Putamen (tissue), 1 donor: Measurements from ENCODE around the gene PAX7.

Experiments used
- DNase-seq: peaks from one replicate; pipeline ENCODE4 v3.0.0-alpha.2; 2016; ENCODE audit warnings: low spot score

Gene PAX7

DNA sequence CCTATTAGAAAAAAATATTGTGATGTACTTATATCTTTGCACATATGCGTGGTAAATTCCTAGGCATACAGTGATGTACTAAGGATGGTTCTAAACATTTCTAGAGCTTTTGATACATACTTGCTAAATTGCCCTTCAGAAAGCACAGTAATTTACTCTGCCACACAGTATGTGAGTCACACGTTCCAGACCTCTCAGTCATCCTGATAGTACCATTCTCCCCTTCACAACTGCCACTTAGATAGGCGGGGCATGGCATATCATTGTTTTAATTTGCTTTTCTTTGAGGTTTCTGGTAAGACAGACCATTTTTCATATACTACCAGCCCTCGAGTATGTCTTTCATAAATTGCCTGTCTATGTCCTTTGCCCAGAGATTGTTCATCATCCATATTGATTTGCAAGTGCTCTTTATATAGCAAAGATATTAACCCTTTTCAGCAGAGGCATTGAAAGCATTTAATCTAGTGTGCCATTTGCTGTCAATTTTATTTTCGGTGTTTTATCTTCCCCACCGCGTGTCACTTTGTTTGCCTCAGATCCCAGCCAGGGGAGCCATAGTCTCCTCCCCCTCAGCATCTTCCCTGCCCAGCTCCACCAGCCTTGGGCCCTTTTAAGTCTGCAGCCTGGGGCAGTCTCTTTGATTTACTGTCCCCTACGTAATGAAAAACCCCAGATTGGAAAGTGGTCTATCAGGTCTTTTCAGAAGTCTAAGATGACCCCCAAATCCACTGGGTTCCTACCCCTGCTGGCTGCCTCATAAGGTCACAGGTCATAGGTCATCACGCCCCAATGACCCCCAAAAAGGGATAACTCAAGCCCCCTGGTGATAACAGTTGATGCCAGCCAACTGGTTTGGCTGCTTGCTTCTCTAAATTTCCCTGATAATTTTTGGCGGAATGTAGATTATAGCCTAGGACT lies 11.8 kb upstream of the PAX7 start:
- DNase-seq, result no peak

DNA sequence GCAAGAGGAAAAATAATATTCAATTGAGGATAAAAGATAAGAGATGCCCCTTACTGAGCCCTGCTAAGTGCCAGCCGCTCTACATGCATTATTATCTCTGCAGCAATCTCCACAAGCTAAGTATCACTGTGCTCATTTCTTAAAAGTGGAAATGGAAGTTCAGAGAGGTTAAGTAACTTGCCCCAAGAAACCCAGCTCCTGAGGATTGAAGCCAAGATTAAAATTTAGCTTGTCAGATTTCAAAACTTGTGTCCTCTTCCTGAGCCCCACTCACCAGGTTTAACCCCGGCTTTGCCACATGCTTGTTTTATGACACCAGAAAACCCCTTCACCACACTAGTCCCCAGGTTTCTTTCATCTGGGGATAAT lies 11.2 kb upstream of the PAX7 start:
- no peak for DNase-seq

DNA sequence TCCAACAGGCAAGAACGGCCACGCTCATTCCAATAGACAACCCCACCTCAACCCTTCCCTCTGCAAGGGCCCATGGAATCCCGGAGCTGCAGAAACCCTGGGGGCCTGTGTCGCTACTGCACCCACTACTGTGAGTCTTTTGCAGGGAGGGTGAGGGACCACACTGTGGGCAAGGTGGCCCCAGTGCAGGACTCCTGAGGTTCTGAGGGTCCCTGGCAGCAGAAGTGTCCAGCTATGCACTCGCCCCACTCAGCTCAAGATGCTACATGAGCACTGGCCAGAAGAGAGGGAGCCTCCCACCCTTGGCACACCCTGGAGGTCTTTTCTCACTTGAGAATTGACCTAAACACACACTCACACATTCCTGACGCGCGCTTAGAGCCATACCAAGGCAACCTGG lies 2.1 kb upstream of the PAX7 start:
- no peak for DNase-seq

GRCh38 chr1:18629659-18630510 lies 761 bp upstream of the PAX7 start:
- no peak for DNase-seq

- DNase-seq, result no peak
These were observed 1.0 kb downstream of the PAX7 start for GRCh38 chr1:18631496-18632217.

- no peak for DNase-seq
These were observed 1.6 kb downstream of the PAX7 start for GRCh38 chr1:18632218-18632588.

GRCh38 chr1:18632783-18633421 lies 2.3 kb downstream of the PAX7 start:
- DNase-seq, result no peak

DNA sequence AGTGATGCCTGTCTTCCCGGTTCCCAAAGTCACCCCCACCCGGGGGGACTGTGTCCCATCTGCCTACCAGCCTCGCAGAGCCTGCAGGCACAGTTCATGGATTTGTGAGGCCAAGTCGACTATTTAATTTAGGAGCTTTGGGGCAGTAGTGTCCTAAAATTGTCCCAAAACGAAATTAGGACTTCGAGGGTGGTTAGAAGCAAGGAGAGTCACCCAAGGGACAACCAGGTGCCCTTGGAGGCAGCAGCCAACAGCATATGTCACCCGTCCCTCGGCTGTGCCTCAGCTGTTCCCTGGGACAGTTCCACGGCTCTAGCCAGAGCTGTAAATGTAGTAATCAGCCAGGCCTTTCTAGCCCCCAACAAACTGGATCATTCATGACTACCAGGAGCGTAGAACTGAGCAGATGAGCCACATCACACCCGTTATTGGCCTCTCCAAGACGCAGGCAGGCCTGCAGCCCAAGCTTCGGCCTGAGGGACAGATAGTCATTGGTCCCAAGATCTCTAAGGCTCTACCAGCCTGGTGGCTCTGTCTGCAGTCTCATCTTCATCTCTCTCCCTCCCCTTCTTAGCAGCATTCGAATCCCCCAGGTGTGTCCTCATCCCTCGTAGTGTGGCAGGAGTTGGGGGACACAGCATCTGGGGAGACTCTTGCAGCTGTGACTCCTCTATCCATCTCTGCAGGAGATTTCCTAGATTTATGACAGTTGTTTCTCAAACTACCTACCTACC lies 2.9 kb downstream of the PAX7 start:
- DNase-seq, result no peak

DNA sequence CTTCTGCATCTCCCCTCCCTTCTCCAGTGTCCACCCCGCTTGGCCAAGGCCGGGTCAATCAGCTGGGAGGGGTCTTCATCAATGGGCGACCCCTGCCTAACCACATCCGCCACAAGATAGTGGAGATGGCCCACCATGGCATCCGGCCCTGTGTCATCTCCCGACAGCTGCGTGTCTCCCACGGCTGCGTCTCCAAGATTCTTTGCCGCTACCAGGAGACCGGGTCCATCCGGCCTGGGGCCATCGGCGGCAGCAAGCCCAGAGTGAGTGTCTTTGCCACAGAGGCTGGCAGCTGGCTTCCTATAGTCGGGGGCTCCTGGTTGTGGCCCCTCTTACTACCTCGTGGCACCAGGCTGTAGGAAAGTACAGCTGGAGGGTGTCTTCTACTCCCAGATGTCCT lies 3.6 kb downstream of the PAX7 start:
- DNase-seq, result no peak

DNA sequence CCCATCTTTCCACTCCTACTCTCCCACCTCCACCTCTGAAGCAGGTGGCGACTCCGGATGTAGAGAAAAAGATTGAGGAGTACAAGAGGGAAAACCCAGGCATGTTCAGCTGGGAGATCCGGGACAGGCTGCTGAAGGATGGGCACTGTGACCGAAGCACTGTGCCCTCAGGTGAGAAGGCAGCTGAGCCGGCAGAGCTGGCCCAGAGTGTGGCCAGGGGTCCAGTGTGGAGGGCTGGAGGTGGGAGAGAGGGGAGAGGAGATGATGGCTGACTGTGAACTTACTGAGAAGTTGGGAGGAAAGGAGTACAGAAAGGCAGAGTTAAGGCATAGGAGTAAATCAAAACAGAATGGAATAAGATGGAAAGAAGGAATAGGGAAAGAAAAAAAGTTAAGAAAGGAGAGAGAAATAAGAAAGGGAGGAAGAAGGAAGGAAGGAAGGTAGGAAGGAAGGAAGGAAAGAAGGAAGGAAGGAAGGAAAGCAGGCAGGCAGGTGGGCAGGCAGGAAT lies 4.5 kb downstream of the PAX7 start:
- no peak for DNase-seq

- DNase-seq, result no peak
These were observed 5.4 kb downstream of the PAX7 start for GRCh38 chr1:18635891-18636595.

- no peak for DNase-seq
These were observed 6.2 kb downstream of the PAX7 start for GRCh38 chr1:18636596-18637508.

DNA sequence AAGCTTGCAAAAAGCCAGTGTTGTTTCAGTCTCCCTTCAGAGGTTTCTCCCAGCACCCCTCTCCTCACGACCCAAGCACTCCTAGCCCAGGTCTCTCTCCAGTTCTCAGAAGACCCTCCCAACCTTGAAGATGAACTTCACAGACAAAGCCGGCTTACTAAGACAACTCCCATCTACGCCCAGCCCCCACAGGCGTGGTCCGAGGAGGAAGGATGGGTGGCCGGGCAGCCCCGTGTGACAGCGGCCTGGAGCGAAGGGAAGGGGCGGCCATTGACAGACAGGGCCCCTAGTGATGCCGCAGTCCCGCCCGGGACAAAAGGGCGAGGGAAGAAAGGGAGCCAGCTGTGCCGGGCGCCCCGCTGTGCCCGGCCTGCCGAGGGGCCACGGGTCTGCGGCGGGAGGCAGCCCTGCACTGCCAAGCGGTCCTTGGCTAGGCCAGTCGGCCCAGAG lies 6.9 kb downstream of the PAX7 start:
- DNase-seq, result no peak

- DNase-seq, result no peak
These were observed 7.6 kb downstream of the PAX7 start for GRCh38 chr1:18637962-18638834.

DNA sequence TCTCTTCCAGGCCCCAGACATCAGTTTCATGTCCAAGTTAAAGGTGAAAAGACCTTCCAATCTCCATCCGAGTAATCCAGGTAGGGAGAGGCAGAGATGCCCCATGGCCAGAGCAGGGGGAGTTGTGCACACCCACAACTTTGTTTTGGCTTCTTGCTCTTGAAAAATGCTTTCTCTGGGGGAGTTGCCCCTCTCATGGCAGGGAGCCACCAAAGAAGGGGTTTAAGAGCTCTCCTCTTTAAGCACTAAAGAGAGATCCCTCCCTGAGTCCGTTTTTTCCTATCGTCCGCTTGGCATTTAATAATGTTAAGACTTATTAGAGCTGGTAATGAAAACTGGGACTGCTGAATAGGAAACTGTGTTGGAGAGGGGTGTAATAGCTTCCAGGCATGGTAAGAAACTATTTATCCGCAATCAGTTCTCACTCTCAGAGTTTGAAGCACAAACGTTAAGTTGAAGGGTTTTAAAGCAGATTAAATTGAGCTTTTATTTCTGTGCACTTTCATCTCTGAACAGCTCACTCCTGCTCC lies 8.3 kb downstream of the PAX7 start:
- DNase-seq, result no peak

- no peak for DNase-seq
These were observed 8.9 kb downstream of the PAX7 start for GRCh38 chr1:18639368-18640055.

DNA sequence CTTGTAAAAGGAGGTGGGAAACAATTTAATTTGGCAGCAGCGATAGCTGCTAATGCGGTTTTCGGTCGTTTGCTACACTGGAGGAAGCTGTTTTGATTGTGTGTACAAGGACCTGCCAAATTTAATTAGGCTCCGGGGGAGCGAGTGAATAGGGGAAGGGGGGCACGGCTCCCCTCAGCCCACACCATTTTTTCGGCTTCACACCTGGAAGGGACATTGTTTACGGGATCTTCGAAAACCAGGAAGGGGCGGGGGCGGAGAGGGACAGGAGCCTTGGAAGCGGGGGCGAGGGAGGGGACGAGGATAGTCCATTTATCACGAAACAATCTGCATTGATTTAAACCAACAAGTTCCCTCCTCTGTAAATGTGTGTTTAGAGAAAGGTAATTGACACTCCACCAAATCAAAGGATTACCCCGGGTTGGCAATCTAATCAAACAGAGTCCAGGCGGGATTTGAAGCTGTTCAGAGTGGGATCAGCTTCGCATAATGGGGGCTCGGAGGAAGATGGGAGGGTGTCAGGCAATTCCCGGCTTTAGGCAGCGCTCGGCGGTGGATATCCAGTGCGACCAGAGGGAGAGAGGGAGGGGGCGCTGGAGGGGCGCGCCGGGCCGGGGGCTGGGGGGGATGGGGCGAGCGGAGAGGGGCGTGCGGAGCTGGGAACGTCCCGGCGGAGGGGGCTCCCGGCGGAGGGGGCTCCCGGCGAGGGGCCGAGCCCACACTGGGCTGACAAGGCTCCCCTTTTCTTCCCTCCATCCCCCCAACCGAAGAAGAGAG lies 9.8 kb downstream of the PAX7 start:
- no peak for DNase-seq
